ENCODE results near the gene SPDEF. TPM values are rescaled to one million over a fixed set of nuclear protein-coding genes. Genes with fewer than 3 reads are reported as not detected.

The SPDEF gene
- total and polyA plus RNA-seq, 2 experiments from 2014 or later, result 0.69 TPM; not detected in 1

- H3K9me2 ChIP-seq (ENCODE audit: insufficient read depth), result no peaks in the 10 kb centered on the region
- peaks cover 35% of the 10 kb centered on the region for H3K79me2 ChIP-seq (replicated peaks; ENCODE audit: insufficient read depth)
- no peak overlapping the region for H3K4me3 ChIP-seq
- peaks cover 19% of the 10 kb centered on the region for H4K20me1 ChIP-seq (replicated peaks; ENCODE audit: insufficient read depth)
- no peak overlapping the region for H3K4me3 Mint-ChIP-seq
- H3K27me3 Mint-ChIP-seq (ENCODE audit: insufficient read depth, low read depth, poor library complexity), result no peaks in the 10 kb centered on the region
- peaks cover 26% of the 10 kb centered on the region for H3K4me1 Mint-ChIP-seq
- H3K9me3 Mint-ChIP-seq, result no peaks in the 10 kb centered on the region
- no peak overlapping the region for H3K27ac Mint-ChIP-seq
- TF ChIP-seq ZNF114 (CRISPR knock-in tag; IDR thresholded peaks at IDR 0.05), result no peak
- TF ChIP-seq, protein P1, sequence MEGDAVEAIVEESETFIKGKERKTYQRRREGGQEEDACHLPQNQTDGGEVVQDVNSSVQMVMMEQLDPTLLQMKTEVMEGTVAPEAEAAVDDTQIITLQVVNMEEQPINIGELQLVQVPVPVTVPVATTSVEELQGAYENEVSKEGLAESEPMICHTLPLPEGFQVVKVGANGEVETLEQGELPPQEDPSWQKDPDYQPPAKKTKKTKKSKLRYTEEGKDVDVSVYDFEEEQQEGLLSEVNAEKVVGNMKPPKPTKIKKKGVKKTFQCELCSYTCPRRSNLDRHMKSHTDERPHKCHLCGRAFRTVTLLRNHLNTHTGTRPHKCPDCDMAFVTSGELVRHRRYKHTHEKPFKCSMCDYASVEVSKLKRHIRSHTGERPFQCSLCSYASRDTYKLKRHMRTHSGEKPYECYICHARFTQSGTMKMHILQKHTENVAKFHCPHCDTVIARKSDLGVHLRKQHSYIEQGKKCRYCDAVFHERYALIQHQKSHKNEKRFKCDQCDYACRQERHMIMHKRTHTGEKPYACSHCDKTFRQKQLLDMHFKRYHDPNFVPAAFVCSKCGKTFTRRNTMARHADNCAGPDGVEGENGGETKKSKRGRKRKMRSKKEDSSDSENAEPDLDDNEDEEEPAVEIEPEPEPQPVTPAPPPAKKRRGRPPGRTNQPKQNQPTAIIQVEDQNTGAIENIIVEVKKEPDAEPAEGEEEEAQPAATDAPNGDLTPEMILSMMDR (conservative IDR thresholded peaks at IDR 0.05; ENCODE audit: low read depth in 2 of 2), result peak in 1 of 2 experiments; percentile 26; a peak in 1 of 4 replicates
- no peaks in the 10 kb centered on the region for H3K36me3 Mint-ChIP-seq (ENCODE audit: low read depth)
- no peak overlapping the region for H3K4me2 ChIP-seq
- H3K36me3 ChIP-seq (ENCODE audit: insufficient read depth), result no peaks in the 10 kb centered on the region; the same call in 1 of the 2 replicates
- ATAC-seq (peak; percentile 33), DNase-seq (ENCODE audit: low spot score) (no peak)
- H3K27me3 ChIP-seq (ENCODE audit: insufficient read depth), result no peaks in the 10 kb centered on the region
- H3K4me1 ChIP-seq (ENCODE audit: insufficient read depth), result peaks cover 8% of the 10 kb centered on the region; the same call in 1 of the 2 replicates
- no peaks in the 10 kb centered on the region for H3F3A ChIP-seq (replicated peaks; ENCODE audit: low read depth)
- no peak overlapping the region for H3K27ac ChIP-seq (ENCODE audit: low read depth)
- no peak overlapping the region for H2AFZ ChIP-seq
Observed at GRCh38 chr6:34589691-34590090, 33.6 kb upstream of the SPDEF start.

DNA sequence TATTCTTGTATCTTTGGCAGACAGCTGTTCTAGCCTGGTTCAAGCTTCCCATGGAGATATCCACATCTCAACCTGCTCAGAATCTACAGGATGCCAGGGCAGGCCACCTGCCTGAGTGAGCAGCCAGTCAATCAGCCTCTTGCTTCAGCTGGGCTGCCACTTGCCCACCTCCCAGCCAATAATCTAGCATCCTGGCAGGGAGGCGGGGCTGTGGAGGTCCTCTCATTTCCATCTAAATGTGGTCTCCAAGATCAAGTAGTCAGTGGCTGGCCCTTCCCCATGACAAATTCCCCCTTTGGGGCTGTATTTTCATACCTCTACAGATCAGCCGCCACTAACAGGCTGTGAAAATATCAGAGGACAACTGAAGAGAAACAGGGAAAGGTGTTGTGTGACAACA, 33.0 kb upstream of the SPDEF start:
- Histone ChIP-seq H3K9me2 (ENCODE audit: insufficient read depth) (no peaks in the 10 kb centered on the region), H3F3A (replicated peaks; ENCODE audit: low read depth) (no peaks in the 10 kb centered on the region), H3K79me2 (replicated peaks; ENCODE audit: insufficient read depth) (peaks cover 30% of the 10 kb centered on the region), H2AFZ (no peak overlapping the region), H3K4me2 (no peak overlapping the region), H3K36me3 (ENCODE audit: insufficient read depth) (no peaks in the 10 kb centered on the region; the same call in 1 of the 2 replicates), H3K27ac (ENCODE audit: low read depth) (no peak overlapping the region), H3K4me1 (ENCODE audit: insufficient read depth) (peaks cover 8% of the 10 kb centered on the region; the same call in 1 of the 2 replicates), H3K4me3 (no peak overlapping the region), H4K20me1 (replicated peaks; ENCODE audit: insufficient read depth) (peaks cover 17% of the 10 kb centered on the region), H3K27me3 (ENCODE audit: insufficient read depth) (no peaks in the 10 kb centered on the region)
- TF ChIP-seq, protein P2, sequence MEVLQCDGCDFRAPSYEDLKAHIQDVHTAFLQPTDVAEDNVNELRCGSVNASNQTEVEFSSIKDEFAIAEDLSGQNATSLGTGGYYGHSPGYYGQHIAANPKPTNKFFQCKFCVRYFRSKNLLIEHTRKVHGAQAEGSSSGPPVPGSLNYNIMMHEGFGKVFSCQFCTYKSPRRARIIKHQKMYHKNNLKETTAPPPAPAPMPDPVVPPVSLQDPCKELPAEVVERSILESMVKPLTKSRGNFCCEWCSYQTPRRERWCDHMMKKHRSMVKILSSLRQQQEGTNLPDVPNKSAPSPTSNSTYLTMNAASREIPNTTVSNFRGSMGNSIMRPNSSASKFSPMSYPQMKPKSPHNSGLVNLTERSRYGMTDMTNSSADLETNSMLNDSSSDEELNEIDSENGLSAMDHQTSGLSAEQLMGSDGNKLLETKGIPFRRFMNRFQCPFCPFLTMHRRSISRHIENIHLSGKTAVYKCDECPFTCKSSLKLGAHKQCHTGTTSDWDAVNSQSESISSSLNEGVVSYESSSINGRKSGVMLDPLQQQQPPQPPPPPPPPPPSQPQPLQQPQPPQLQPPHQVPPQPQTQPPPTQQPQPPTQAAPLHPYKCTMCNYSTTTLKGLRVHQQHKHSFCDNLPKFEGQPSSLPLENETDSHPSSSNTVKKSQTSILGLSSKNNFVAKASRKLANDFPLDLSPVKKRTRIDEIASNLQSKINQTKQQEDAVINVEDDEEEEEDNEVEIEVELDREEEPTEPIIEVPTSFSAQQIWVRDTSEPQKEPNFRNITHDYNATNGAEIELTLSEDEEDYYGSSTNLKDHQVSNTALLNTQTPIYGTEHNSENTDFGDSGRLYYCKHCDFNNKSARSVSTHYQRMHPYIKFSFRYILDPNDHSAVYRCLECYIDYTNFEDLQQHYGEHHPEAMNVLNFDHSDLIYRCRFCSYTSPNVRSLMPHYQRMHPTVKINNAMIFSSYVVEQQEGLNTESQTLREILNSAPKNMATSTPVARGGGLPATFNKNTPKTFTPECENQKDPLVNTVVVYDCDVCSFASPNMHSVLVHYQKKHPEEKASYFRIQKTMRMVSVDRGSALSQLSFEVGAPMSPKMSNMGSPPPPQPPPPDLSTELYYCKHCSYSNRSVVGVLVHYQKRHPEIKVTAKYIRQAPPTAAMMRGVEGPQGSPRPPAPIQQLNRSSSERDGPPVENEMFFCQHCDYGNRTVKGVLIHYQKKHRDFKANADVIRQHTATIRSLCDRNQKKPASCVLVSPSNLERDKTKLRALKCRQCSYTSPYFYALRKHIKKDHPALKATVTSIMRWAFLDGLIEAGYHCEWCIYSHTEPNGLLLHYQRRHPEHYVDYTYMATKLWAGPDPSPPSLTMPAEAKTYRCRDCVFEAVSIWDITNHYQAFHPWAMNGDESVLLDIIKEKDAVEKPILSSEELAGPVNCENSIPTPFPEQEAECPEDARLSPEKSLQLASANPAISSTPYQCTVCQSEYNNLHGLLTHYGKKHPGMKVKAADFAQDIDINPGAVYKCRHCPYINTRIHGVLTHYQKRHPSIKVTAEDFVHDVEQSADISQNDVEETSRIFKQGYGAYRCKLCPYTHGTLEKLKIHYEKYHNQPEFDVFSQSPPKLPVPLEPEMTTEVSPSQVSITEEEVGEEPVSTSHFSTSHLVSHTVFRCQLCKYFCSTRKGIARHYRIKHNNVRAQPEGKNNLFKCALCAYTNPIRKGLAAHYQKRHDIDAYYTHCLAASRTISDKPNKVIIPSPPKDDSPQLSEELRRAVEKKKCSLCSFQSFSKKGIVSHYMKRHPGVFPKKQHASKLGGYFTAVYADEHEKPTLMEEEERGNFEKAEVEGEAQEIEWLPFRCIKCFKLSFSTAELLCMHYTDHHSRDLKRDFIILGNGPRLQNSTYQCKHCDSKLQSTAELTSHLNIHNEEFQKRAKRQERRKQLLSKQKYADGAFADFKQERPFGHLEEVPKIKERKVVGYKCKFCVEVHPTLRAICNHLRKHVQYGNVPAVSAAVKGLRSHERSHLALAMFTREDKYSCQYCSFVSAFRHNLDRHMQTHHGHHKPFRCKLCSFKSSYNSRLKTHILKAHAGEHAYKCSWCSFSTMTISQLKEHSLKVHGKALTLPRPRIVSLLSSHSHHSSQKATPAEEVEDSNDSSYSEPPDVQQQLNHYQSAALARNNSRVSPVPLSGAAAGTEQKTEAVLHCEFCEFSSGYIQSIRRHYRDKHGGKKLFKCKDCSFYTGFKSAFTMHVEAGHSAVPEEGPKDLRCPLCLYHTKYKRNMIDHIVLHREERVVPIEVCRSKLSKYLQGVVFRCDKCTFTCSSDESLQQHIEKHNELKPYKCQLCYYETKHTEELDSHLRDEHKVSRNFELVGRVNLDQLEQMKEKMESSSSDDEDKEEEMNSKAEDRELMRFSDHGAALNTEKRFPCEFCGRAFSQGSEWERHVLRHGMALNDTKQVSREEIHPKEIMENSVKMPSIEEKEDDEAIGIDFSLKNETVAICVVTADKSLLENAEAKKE (CRISPR knock-in tag; IDR thresholded peaks at IDR 0.05), result no peak
- TF ChIP-seq CREB1 (CRISPR knock-in tag; IDR thresholded peaks at IDR 0.05; ENCODE audit: low read depth), result no peak
- no peak for TF ChIP-seq EZH2 (IDR thresholded peaks at IDR 0.05; ENCODE audit: low read depth, unreplicated experiment)
- no peak for TF ChIP-seq ZNF114 (CRISPR knock-in tag; IDR thresholded peaks at IDR 0.05)
- TF ChIP-seq, protein P1 (conservative IDR thresholded peaks at IDR 0.05; ENCODE audit: low read depth in 2 of 2), result no peak
- TF ChIP-seq STAT1 (IDR thresholded peaks at IDR 0.05; ENCODE audit: unreplicated experiment), result no peak
- no peak for TF ChIP-seq JUNB (IDR thresholded peaks at IDR 0.05; ENCODE audit: unreplicated experiment)
- H3K4me1 Mint-ChIP-seq, result peaks cover 31% of the 10 kb centered on the region
- ATAC-seq, result peak; percentile 49
- no peaks in the 10 kb centered on the region for H3K27me3 Mint-ChIP-seq (ENCODE audit: insufficient read depth, low read depth, poor library complexity)
- no peaks in the 10 kb centered on the region for H3K36me3 Mint-ChIP-seq (ENCODE audit: low read depth)
- H3K9me3 Mint-ChIP-seq, result no peaks in the 10 kb centered on the region
- no peak overlapping the region for H3K27ac Mint-ChIP-seq
- DNase-seq (ENCODE audit: low spot score), result no peak
- H3K4me3 Mint-ChIP-seq, result no peak overlapping the region
